Measurements from ENCODE around the gene TENM4.

TENM4 gene

GRCh38 chr11:79241205-79241851, 199.5 kb downstream of the TENM4 start:
- no peaks in the 10 kb centered on the region for H3K27me3 Mint-ChIP-seq (ENCODE audit: low read depth, poor library complexity)
- no peak for DNase-seq
- no peaks in the 10 kb centered on the region for H3K9me3 Mint-ChIP-seq
- H3K4me1 Mint-ChIP-seq: peaks cover 78% of the 10 kb centered on the region
- H3K27ac Mint-ChIP-seq: peak overlapping the region; percentile 62
- H3K4me3 Mint-ChIP-seq: no peak overlapping the region
- H3K36me3 Mint-ChIP-seq (ENCODE audit: low read depth): no peaks in the 10 kb centered on the region
- no peak for TF ChIP-seq CTCF (IDR thresholded peaks at IDR 0.05)

- Mint-ChIP-seq H3K27me3 (ENCODE audit: low read depth, poor library complexity) (no peaks in the 10 kb centered on the region), H3K36me3 (ENCODE audit: low read depth) (no peaks in the 10 kb centered on the region), H3K4me3 (no peak overlapping the region), H3K4me1 (peaks cover 65% of the 10 kb centered on the region), H3K9me3 (no peaks in the 10 kb centered on the region), H3K27ac (no peak overlapping the region)
- TF ChIP-seq CTCF (IDR thresholded peaks at IDR 0.05): no peak
- no peak for DNase-seq
These were observed 203.1 kb downstream of the TENM4 start for GRCh38 chr11:79237703-79238102.

GRCh38 chr11:79237091-79237490, 203.7 kb downstream of the TENM4 start:
- Mint-ChIP-seq H3K4me3 (no peak overlapping the region), H3K36me3 (ENCODE audit: low read depth) (no peaks in the 10 kb centered on the region), H3K27me3 (ENCODE audit: low read depth, poor library complexity) (no peaks in the 10 kb centered on the region), H3K4me1 (peaks cover 59% of the 10 kb centered on the region), H3K9me3 (no peaks in the 10 kb centered on the region), H3K27ac (peak overlapping the region; percentile 31)
- no peak for TF ChIP-seq CTCF (IDR thresholded peaks at IDR 0.05)
- no peak for DNase-seq

- Mint-ChIP-seq H3K4me1 (peaks cover 54% of the 10 kb centered on the region), H3K27me3 (ENCODE audit: low read depth, poor library complexity) (no peaks in the 10 kb centered on the region), H3K36me3 (ENCODE audit: low read depth) (no peaks in the 10 kb centered on the region), H3K9me3 (no peaks in the 10 kb centered on the region), H3K27ac (peak overlapping the region; percentile 31), H3K4me3 (peak overlapping the region; percentile 9)
- peak; percentile 17 for DNase-seq
- no peak for TF ChIP-seq CTCF (IDR thresholded peaks at IDR 0.05)
These were observed 204.3 kb downstream of the TENM4 start for GRCh38 chr11:79236541-79236971.

GRCh38 chr11:79235696-79236095, 205.1 kb downstream of the TENM4 start:
- Mint-ChIP-seq H3K27ac (peak overlapping the region; percentile 67), H3K36me3 (ENCODE audit: low read depth) (no peaks in the 10 kb centered on the region), H3K27me3 (ENCODE audit: low read depth, poor library complexity) (no peaks in the 10 kb centered on the region), H3K9me3 (no peaks in the 10 kb centered on the region), H3K4me3 (no peak overlapping the region), H3K4me1 (peaks cover 45% of the 10 kb centered on the region)
- TF ChIP-seq CTCF (IDR thresholded peaks at IDR 0.05): no peak
- DNase-seq: no peak

- no peak for DNase-seq
- Mint-ChIP-seq H3K27ac (no peak overlapping the region), H3K27me3 (ENCODE audit: low read depth, poor library complexity) (no peaks in the 10 kb centered on the region), H3K36me3 (ENCODE audit: low read depth) (peaks cover 5% of the 10 kb centered on the region), H3K4me3 (no peak overlapping the region), H3K4me1 (peaks cover 41% of the 10 kb centered on the region), H3K9me3 (no peaks in the 10 kb centered on the region)
- no peak for TF ChIP-seq CTCF (IDR thresholded peaks at IDR 0.05)
These were observed 208.5 kb downstream of the TENM4 start for GRCh38 chr11:79232346-79232745.

Measured in nephron progenitor cell (in vitro differentiated cells).